Measurements from ENCODE around the gene PREX1. TPM values are rescaled to one million over a fixed set of nuclear protein-coding genes. Genes with fewer than 3 reads are reported as not detected.

Gene PREX1
- total RNA-seq, 4 donors from 2014 or later, result 9.9 to 150 (median 18.4) TPM

GRCh38 chr20:48783533-48784272 lies 44.1 kb downstream of the PREX1 start:
- Histone ChIP-seq H3K36me3 (no peaks in the 10 kb centered on the region), H3K27ac (peak overlapping the region in 1 of 4 donors; percentile 69), H3K4me3 (no peak overlapping the region), H3K27me3 (no peaks in the 10 kb centered on the region), H3K4me1 (peaks cover 0 to 24% (median 16%) of the 10 kb centered on the region in 4 donors), H3K9me3 (peaks cover 0 to 5% (median 0%) of the 10 kb centered on the region in 4 donors)
- TF ChIP-seq CTCF (IDR thresholded peaks at IDR 0.05), result no peak
- DNase-seq, result no peak

- Histone ChIP-seq H3K4me1 (peaks cover 0 to 21% (median 13%) of the 10 kb centered on the region in 4 donors), H3K27me3 (no peaks in the 10 kb centered on the region), H3K27ac (peak overlapping the region in 1 of 4 donors; percentile 69), H3K9me3 (peaks cover 0 to 5% (median 0%) of the 10 kb centered on the region in 4 donors), H3K4me3 (no peak overlapping the region), H3K36me3 (no peaks in the 10 kb centered on the region)
- DNase-seq, result peak in 1 of 3 donors; percentile 57
- TF ChIP-seq POLR2A (IDR thresholded peaks at IDR 0.05) (no peak), CTCF (IDR thresholded peaks at IDR 0.05) (no peak)
These were observed 44.9 kb downstream of the PREX1 start for GRCh38 chr20:48782901-48783308.

- TF ChIP-seq POLR2A (IDR thresholded peaks at IDR 0.05), result no peak
- no peak for TF ChIP-seq CTCF (IDR thresholded peaks at IDR 0.05)
- peaks cover 0 to 26% (median 13%) of the 10 kb centered on the region in 4 donors for H3K4me1 ChIP-seq
- no peaks in the 10 kb centered on the region for H3K36me3 ChIP-seq
- no peaks in the 10 kb centered on the region for H3K27me3 ChIP-seq
- peaks cover 0 to 5% (median 0%) of the 10 kb centered on the region in 4 donors for H3K9me3 ChIP-seq
- H3K4me3 ChIP-seq, result no peak overlapping the region
- no peak for DNase-seq
- H3K27ac ChIP-seq, result peak overlapping the region in 1 of 4 donors; percentile 69
These were observed 45.7 kb downstream of the PREX1 start for GRCh38 chr20:48782053-48782452.

- no peak overlapping the region for H3K4me3 ChIP-seq
- TF ChIP-seq POLR2A (IDR thresholded peaks at IDR 0.05), result no peak
- no peak for TF ChIP-seq CTCF (IDR thresholded peaks at IDR 0.05)
- H3K9me3 ChIP-seq, result peaks cover 0 to 5% (median 0%) of the 10 kb centered on the region in 4 donors
- H3K27me3 ChIP-seq, result no peaks in the 10 kb centered on the region
- DNase-seq, result no peak
- no peaks in the 10 kb centered on the region for H3K36me3 ChIP-seq
- H3K4me1 ChIP-seq, result peaks cover 0 to 30% (median 13%) of the 10 kb centered on the region in 4 donors
- H3K27ac ChIP-seq, result peak overlapping the region in 1 of 4 donors; percentile 69
These were observed 46.2 kb downstream of the PREX1 start for GRCh38 chr20:48781634-48782033.

GRCh38 chr20:48779435-48779834 lies 48.4 kb downstream of the PREX1 start:
- H3K9me3 ChIP-seq, result peaks cover 0 to 5% (median 0%) of the 10 kb centered on the region in 4 donors
- TF ChIP-seq POLR2A (IDR thresholded peaks at IDR 0.05) (no peak), CTCF (IDR thresholded peaks at IDR 0.05) (no peak)
- H3K4me1 ChIP-seq, result peaks cover 0 to 29% (median 13%) of the 10 kb centered on the region in 4 donors
- no peak overlapping the region for H3K27ac ChIP-seq
- H3K36me3 ChIP-seq, result no peaks in the 10 kb centered on the region
- no peaks in the 10 kb centered on the region for H3K27me3 ChIP-seq
- H3K4me3 ChIP-seq, result no peak overlapping the region
- DNase-seq, result no peak
